HUDEP-2 (cell line): ENCODE measurements around the gene ARMC2.
A peak's percentile ranks its signal among the peaks of the same experiment; 100 is the strongest.

Experiments
- DNase-seq, 76 experiments: peaks; one replicate each; lab custom pipeline; 2025; ENCODE audit not compliant: unreplicated experiment in 76 of 76; lab: John Stamatoyannopoulos, UW

ARMC2 gene

GRCh38 chr6:109009236-109009961 is 161.2 kb downstream of the ARMC2 start:
- peak in 73 of 76 experiments; percentile 30 to 97 (median 85) for DNase-seq

GRCh38 chr6:109009962-109010704 is 161.9 kb downstream of the ARMC2 start:
- no peak for DNase-seq

GRCh38 chr6:109010705-109011102 is 162.5 kb downstream of the ARMC2 start:
- DNase-seq = no peak

- no peak for DNase-seq
These were observed 165.6 kb downstream of the ARMC2 start for GRCh38 chr6:109013656-109014305.

- DNase-seq = peak in 29 of 76 experiments; percentile 4 to 62 (median 27)
These were observed 166.4 kb downstream of the ARMC2 start for GRCh38 chr6:109014606-109015005.

- DNase-seq = peak in 6 of 76 experiments; percentile 8 to 44 (median 21)
These were observed 167.0 kb downstream of the ARMC2 start for GRCh38 chr6:109015176-109015575.

- DNase-seq = no peak
These were observed 171.7 kb downstream of the ARMC2 start for GRCh38 chr6:109019911-109020310.

- no peak for DNase-seq
These were observed 173.6 kb downstream of the ARMC2 start for GRCh38 chr6:109021870-109022269.

- no peak for DNase-seq
These were observed 175.2 kb downstream of the ARMC2 start for GRCh38 chr6:109023356-109023925.
